IPS-18c (cell line): Measurements from ENCODE around the gene SEMA5A.

Experiments used
- H3K4me3 ChIP-seq: 2 replicates; pipeline ENCODE4 v1.7.0; 2013; ENCODE audit warnings: low read depth, mild to moderate bottlenecking, low read length, moderate library complexity; ENCODE audit not compliant: insufficient read depth
- H3K9me3 ChIP-seq: one replicate; pipeline ENCODE4 v1.6.1; 2013; ENCODE audit warnings: mild to moderate bottlenecking, low read length, moderate library complexity; ENCODE audit not compliant: control insufficient read depth, insufficient read depth

Gene SEMA5A

DNA sequence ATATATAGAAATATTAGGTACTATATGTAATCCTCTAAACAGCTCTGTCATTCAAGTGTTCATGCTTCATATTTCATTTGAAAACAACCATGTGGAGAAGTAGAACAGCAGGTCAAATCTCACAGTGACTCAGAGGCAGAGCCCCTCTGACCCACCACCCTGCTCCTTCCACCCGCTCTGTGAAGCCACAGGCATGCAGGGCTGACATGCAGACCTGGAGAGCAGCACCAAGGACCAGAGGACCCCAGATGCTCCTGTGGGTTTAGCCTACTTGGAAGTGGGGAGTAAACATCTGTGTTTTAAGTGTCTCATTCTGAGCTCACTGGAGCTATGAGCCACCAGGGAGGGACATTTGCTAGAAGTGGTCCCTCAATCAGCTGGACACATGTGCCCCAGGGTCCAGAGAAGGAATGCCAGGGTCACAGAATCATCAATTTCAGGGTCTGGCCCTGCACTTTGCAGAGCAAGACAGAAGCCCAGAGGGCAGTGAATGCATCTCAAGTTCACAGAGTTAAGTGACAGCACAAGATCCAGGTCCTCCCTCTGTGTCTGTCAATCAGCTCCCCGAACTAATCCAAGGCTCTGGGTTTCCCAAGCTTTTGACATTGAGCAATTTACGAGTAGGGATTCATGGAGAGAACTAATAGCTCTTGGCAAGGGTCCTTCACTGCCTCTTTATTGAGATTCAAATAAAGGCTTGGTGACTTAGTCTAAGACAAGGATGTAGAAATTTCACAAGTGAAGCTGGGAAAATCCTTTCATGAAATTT is 441.1 kb downstream of the SEMA5A start:
- Histone ChIP-seq H3K4me3 (no peak overlapping the region), H3K9me3 (no peaks in the 10 kb centered on the region)

DNA sequence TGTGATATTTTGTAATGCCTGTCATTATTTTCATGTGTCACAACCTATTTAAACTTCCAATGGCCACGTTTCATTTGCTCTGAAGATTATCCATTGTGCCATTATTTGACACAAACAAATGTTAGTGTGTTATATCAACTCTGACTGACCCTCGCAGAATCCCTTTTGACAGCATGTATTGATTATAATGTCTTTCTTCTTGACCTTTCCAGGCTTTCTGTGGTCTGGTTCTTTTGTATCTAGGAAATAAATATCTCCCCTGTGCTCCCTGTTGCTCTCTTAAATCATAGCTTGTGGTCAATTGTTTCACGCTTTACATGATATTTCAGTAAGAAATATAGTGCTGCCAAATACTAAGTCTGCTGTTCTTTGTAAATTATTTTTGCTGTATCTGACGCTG is 442.6 kb downstream of the SEMA5A start:
- no peak overlapping the region for H3K4me3 ChIP-seq
- H3K9me3 ChIP-seq = no peaks in the 10 kb centered on the region

DNA sequence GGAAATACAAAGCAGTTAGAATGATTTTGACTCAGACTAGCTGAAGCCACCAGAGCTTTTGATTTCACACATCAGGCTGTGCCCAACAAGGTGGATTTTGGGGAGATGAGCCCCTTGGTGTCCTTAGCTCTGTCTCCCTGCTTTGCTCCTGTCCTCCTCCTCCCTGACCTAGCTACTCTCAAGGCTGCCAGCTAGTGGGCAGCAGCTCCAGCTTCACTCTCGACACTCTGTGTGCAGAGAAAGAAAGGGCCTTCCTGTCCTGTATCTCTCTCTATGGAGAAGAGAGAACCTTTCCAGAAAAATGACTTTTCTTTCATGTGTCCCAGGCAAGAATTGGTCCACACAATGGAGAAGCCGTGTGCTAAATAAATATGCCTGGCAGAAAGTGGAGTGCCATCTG is 446.2 kb downstream of the SEMA5A start:
- Histone ChIP-seq H3K4me3 (no peak overlapping the region), H3K9me3 (no peaks in the 10 kb centered on the region)

DNA sequence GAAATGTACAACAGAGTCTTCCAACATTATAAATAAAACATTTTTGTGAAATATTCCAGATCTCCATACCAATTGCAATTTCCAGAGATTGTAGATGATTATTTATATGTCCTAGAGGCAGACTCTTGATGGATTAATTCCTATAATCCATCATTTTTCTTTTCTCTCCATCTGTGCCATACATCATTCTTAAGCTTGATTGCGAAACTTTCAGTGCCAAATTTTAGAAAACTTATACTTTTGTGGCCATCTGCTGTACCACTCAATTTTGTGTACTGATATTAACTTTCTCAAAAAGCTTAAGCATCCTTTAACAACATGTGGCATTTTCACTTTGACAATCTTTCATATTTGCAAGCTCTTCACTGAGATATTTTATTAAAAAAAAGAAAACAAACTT is 446.9 kb downstream of the SEMA5A start:
- Histone ChIP-seq H3K4me3 (no peak overlapping the region), H3K9me3 (no peaks in the 10 kb centered on the region)

DNA sequence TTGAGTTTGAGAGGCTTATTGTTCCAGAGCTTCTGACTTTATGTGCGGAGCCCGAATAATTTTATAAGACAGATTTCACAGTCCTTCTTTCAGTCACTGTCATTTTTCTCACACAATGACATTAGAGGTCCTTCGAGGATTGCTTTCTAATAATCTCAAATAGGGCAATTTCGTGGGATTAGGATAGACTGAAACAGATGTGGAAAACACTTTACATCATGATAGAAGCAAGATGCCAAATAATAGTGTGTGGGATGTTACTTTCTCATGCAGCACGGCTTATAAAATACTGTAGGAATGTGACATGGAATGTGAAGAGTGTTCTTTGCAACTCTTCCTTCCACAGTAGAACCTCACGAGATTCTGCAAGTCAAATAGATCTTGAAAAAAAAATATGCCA is 451.3 kb downstream of the SEMA5A start:
- H3K4me3 ChIP-seq = no peak overlapping the region

DNA sequence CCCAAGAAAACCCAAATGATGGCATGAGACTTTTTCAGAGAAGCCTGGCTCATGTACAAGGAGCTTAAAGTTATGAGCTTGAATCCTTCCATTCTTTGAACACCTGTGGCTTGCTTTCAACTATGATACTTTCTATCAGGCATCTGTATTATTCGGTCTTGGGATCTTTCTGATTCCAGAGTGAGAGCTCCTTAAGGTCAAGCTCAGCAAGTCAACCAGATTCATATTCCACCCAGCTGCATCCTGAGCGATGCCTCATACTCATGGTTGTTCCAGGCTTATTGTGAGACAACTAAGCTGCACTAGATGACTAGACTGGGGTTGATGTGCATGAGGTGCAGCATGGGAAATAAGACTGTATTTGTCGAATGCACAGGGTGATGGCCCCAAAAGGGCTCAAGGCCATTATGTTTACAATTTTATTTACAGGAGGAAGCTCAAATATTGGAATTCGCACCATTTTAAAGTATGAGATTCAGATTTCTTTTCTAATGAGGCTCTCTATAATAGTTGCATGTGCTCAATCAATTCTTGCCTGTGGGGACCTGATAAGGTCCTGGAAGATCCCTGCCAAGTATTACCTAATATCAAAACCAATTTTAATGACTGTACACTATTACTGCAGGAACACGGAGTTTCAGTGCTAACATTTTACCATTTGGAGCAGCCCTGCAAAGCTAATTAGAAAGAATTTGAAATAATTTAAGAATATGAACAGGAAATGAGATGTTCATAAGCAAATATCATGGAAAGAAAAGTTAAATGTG is 453.8 kb downstream of the SEMA5A start:
- no peak overlapping the region for H3K4me3 ChIP-seq

More for the DNA sequence above, 451.3 kb downstream of the SEMA5A start:
- no peaks in the 10 kb centered on the region for H3K9me3 ChIP-seq

DNA sequence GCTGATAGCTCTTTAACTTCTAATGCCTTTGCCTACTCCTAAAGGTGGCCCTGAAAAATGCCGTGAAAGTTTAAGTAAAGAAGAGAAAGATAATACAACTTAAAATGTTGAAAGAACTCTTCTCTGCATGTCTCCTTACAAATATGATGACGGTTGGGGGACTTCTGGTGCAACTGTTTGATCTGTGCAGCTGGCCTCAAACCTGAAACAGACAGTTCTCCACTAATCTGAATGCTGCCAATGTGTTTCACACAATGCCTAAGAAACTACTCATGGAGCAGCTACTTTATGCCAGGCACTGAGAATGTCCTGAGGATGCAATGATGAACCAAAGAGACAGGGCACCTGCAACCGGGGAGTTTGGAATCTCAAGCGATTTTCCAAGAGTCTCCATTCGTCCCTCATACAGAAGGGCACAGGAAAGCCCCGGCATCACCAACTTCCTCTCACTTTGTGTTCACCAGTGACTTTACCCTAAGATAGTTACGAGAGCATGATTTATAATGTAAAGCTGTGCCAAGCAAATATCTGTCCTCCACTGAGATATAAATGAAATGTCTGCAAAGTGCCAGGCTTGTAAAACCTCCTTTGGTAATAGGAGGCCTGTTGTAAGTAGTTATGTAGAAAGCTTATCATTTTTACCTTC is 455.4 kb downstream of the SEMA5A start:
- H3K4me3 ChIP-seq = no peak overlapping the region
- H3K9me3 ChIP-seq = peaks cover under 1% of the 10 kb centered on the region

More for the DNA sequence above, 453.8 kb downstream of the SEMA5A start:
- H3K9me3 ChIP-seq = no peaks in the 10 kb centered on the region

DNA sequence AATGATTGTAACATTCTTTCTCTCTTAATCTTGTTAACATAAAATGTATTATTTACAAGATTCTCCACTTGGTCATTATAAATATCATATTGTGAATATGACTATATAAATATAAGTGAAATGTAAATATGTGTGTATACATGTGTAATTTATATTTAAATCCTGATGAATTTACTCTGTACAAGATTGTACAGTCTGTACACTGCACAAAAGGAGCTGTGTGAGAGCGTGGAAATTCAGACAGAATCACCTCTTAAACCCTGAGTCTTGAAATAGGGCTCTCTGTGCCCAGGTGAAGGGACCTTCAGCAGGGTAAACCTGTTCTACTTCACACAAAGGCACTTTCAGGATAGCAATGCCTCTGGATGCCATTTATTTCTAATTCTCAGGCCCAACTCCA is 456.0 kb downstream of the SEMA5A start:
- Histone ChIP-seq H3K4me3 (no peak overlapping the region), H3K9me3 (peaks cover 7% of the 10 kb centered on the region)

DNA sequence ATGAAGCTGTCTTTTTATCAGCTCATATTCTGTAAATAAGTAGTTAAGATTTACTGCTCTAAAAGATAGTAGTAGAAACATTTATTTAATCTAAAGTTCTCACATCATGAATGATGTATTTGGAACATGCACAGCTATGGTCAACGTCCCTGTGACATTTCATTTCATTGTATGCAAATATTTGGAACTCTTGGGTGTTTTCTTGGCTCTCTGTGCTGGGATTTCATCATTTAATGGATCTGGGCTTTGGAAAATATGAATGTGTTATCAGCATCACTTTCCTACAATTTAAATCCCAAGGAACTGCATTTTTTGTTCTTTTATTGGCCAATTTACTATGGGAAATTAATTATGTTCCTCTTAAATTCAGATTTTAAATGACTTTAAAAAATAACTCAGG is 462.9 kb downstream of the SEMA5A start:
- H3K9me3 ChIP-seq = peaks cover 7% of the 10 kb centered on the region

DNA sequence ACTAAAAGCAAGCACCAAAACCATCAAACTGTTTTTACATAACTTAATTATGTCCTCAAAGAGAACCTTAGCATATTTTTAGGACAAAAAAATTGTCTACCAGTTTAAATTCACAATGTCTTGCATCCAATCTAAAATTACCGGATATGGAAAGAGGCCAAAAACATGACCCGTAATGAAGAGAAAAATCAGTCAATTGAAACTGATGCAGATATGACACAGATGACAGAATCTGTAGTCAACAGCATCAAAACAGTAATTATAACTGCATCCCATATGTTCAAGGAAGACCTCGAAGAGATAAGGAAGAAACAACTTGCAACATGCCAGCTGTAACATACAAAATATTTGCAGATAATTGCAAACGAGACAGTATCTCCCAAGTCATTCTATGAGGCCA is 473.2 kb downstream of the SEMA5A start:
- Histone ChIP-seq H3K4me3 (no peak overlapping the region), H3K9me3 (no peaks in the 10 kb centered on the region)

More for the DNA sequence above, 462.9 kb downstream of the SEMA5A start:
- H3K4me3 ChIP-seq = no peak overlapping the region

DNA sequence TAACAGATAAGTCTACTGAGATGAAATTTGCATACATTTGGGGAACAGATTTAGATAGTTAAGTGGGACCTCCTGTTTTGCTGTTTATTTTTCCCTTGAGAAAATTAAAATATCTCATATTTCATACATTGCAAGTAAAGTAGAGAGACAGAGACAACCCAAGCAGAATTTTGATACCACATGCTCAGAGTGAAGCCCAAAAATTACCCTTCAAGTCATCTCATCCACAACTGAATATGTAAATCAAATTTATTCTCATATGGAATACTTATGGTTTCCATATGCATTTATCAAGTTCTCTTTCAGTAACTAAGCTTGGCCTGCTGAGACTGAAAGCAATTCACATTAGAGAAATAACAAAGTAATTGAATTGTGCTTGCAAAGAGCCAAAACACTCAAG is 474.4 kb downstream of the SEMA5A start:
- H3K9me3 ChIP-seq = no peaks in the 10 kb centered on the region
- H3K4me3 ChIP-seq = no peak overlapping the region

DNA sequence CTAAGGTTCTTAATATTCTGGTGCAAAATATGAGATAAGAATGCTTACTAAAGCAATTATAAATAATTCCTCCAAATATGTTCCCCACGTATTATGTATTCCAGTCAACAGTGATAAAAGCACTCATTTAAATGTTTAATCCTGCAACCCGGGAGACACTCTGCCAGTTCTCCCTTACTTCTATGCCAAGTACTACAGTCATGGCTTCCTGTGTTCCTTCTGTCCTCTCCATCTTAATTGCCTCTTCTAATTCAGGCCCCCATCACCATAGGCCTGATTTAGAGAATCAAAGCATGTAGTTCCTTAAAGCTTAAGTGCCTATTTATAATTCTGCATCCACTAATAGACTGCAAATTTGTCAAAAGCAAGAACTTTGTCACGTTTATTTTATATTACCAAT is 474.8 kb downstream of the SEMA5A start:
- H3K9me3 ChIP-seq = no peaks in the 10 kb centered on the region
- no peak overlapping the region for H3K4me3 ChIP-seq

DNA sequence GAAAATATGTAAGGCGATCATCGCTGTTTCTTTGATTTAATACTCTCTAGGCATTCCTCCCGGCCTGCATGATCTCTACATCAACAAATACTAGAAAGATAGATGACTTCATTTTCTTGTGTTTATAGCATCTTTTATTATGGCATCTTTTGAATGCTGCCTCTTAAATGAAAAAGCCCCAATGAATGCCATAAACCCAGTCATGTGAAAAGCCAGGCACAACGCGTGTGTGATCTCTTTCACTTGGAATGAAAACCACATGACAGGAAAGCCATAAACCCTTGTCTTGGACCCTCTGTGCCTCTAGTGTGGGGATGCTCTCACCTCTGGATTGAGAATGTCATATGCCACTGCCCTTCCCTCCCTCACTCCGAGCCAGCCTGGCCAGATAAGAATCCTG is 476.2 kb downstream of the SEMA5A start:
- no peak overlapping the region for H3K4me3 ChIP-seq
- no peaks in the 10 kb centered on the region for H3K9me3 ChIP-seq

DNA sequence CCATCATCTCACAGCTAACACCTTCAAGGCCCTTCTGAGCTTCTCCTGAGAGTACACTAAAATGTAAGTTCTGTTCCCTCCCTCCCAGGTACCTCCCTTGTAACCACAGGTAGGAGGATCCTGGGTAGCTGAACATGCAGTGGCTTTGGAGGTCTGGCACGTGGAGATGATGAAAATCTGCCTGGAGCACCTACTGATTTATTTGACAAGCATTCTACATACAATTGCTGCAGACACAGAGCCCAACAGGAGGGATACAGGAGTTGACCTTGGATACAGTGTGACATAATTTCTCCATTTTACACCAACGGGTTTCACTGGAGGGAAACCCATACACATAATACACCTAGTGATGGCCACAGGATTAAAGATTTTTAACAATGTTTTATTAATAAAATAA is 478.7 kb downstream of the SEMA5A start:
- no peak overlapping the region for H3K4me3 ChIP-seq
- no peaks in the 10 kb centered on the region for H3K9me3 ChIP-seq

DNA sequence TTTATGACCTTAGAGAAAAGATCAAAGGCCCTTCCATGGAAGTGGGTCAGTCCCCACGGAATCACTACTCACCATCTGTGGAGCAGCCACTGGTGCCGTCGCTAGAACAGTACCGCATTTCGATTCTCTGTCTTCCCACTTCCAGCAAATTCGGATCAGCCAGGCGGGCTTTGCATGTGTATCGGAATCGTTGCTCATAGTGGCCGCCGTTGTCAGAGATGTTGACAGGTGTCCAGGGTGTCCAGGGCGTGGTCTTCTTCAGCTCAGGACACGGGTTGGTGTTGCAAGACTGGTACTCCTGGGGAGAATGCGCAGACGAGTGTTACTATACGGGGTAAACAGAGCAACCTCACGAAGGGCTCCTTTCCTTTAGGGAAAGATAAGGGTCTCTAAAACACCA is 479.5 kb downstream of the SEMA5A start:
- H3K4me3 ChIP-seq = no peak overlapping the region
- no peaks in the 10 kb centered on the region for H3K9me3 ChIP-seq

DNA sequence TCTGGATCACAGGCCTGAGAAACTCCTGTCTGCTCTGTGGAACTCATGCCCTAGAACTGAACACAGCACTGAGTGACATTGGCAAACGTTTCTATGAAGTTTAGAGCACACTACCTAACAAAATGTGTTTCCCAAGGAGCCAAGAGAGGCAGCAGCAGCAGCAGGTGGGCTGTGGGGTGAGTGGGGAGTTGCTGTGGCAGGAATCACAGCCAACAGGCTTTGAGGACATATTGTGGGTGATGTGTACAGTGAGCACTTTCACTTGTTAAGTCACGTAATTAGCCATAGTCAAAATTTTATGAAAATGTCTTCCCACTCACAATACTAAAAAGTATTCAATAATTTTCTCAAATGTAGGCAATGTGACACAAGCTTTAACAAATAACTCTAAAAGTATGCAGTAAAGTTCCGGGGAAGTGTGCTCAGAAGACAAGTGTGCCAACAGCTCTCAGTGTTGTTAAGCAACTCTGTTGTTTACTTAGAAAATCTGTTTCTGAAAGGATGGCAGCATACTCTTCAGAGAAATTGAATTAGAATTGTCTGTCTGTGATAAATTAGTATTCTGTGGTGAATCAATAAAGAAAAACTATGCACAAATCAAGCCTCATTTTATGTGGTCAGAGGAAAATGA is 482.1 kb downstream of the SEMA5A start:
- Histone ChIP-seq H3K4me3 (no peak overlapping the region), H3K9me3 (no peaks in the 10 kb centered on the region)

DNA sequence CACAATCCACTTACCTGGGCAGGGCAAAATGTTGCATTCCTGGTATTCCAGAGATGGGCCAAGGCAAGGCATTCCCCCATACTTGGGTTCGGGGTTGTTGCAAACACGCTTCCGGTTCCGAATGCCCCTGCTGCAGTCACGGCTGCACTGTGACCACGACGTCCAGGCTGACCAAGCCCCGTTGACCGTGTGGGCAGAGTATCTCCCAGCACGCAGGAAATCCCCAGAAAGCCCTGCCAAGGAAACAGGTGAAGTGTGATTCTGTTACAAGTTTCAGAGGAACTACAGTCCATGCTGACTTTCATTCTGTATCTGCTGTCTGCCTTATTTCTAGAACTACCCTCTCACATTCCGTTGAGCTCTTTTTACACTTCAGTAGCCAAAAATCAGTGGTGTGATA is 483.0 kb downstream of the SEMA5A start:
- Histone ChIP-seq H3K9me3 (no peaks in the 10 kb centered on the region), H3K4me3 (no peak overlapping the region)
